GM08714 (cell line): ENCODE data around the gene HIPK2.

Experiments used
- H3K4me3 ChIP-seq: fragments of 200-500 bp; sonication (Bioruptor generic); 2 replicates; pipeline ENCODE4 v1.5.1; 2014; ENCODE audit warnings: mild to moderate bottlenecking, low read length, inconsistent platforms
- ZNF274 ChIP-seq: IDR thresholded peaks from 2 replicates; pipeline ENCODE4 v1.6.1; 2012; ENCODE audit warnings: mild to moderate bottlenecking, low read depth, low read length

The HIPK2 gene

GRCh38 chr7:139777948-139778841, at the start of gene HIPK2:
HIPK2 (minus strand) TSS chr7:139777998; CDS start chr7:139777623, 375 bp downstream.
- TF ChIP-seq ZNF274, result no peak

GRCh38 chr7:139827042-139827441, 49.2 kb upstream of the HIPK2 start:
- H3K4me3 ChIP-seq, result no peak overlapping the region
- no peak for TF ChIP-seq ZNF274

More at GRCh38 chr7:139777948-139778841, at the start of gene HIPK2:
- H3K4me3 ChIP-seq, result peak within 1 kb of the TSS; percentile 87

- no peak for TF ChIP-seq ZNF274
Measured at GRCh38 chr7:139825666-139826290, 48.0 kb upstream of the HIPK2 start.

GRCh38 chr7:139823959-139824521, 46.2 kb upstream of the HIPK2 start:
- TF ChIP-seq ZNF274, result no peak
- H3K4me3 ChIP-seq, result no peak overlapping the region

More at GRCh38 chr7:139825666-139826290, 48.0 kb upstream of the HIPK2 start:
- H3K4me3 ChIP-seq, result no peak overlapping the region

GRCh38 chr7:139822855-139823254, 45.1 kb upstream of the HIPK2 start:
- no peak overlapping the region for H3K4me3 ChIP-seq
- no peak for TF ChIP-seq ZNF274

- no peak for TF ChIP-seq ZNF274
- H3K4me3 ChIP-seq, result no peak overlapping the region
Measured at GRCh38 chr7:139821349-139822105, 43.7 kb upstream of the HIPK2 start.

- H3K4me3 ChIP-seq, result no peak overlapping the region
Measured at GRCh38 chr7:139820089-139820488, 42.3 kb upstream of the HIPK2 start.

GRCh38 chr7:139817249-139817648, 39.5 kb upstream of the HIPK2 start:
- H3K4me3 ChIP-seq, result no peak overlapping the region
- TF ChIP-seq ZNF274, result no peak

More at GRCh38 chr7:139820089-139820488, 42.3 kb upstream of the HIPK2 start:
- no peak for TF ChIP-seq ZNF274

GRCh38 chr7:139813689-139814088, 35.9 kb upstream of the HIPK2 start:
- no peak overlapping the region for H3K4me3 ChIP-seq
- TF ChIP-seq ZNF274, result no peak

- no peak overlapping the region for H3K4me3 ChIP-seq
- TF ChIP-seq ZNF274, result no peak
Measured at GRCh38 chr7:139813151-139813550, 35.4 kb upstream of the HIPK2 start.

GRCh38 chr7:139811066-139811465, 33.3 kb upstream of the HIPK2 start:
- no peak for TF ChIP-seq ZNF274
- no peak overlapping the region for H3K4me3 ChIP-seq

GRCh38 chr7:139808846-139809442, 31.1 kb upstream of the HIPK2 start:
- no peak for TF ChIP-seq ZNF274
- no peak overlapping the region for H3K4me3 ChIP-seq

GRCh38 chr7:139808427-139808826, 30.6 kb upstream of the HIPK2 start:
- no peak for TF ChIP-seq ZNF274
- H3K4me3 ChIP-seq, result no peak overlapping the region

- H3K4me3 ChIP-seq, result no peak overlapping the region
- TF ChIP-seq ZNF274, result no peak
Measured at GRCh38 chr7:139807009-139807408, 29.2 kb upstream of the HIPK2 start.

GRCh38 chr7:139804571-139804970, 26.8 kb upstream of the HIPK2 start:
- no peak for TF ChIP-seq ZNF274
- no peak overlapping the region for H3K4me3 ChIP-seq
